Medulla oblongata (tissue), 1 donor: ENCODE measurements around the gene MAGEA6.
"Not testable (repeated sequence)": the region's sequence is repeated elsewhere in the genome, so short reads cannot be mapped to it uniquely, and the experiment has no call there.

Experiments
- DNase-seq: peaks from one replicate; pipeline ENCODE4 v3.0.0-alpha.2; 2015; ENCODE audit errors: extremely low spot score

The MAGEA6 gene

DNA sequence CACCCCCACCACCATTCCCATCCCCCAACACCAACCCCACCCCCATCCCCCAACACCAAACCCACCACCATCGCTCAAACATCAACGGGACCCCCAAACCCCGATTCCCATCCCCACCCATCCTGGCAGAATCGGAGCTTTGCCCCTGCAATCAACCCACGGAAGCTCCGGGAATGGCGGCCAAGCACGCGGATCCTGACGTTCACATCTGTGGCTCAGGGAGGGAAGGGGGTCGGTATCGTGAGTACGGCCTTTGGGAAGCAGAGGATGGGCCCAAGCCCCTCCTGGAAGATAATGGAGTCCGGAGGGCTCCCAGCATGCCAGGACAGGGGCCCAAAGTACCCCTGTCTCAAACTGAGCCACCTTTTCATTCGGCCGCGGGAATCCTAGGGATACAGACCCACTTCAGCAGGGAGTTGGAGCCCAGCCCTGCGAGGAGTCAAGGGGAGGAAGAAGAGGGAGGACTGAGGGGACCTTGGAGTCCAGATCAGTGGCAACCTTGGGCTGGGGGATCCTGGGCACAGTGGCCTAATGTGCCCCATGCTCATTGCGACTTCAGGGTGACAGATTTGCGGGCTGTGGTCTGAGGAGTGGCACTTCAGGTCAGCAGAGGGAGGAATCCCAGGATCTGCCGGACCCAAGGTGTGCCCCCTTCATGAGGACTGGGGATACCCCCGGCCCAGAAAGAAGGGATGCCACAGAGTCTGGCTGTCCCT lies 35.2 kb downstream of the MAGEA6 start:
- not testable (repeated sequence) for DNase-seq

- no peak for DNase-seq
Observed at GRCh38 chrX:152733261-152733975, 36.1 kb downstream of the MAGEA6 start, which contains the start of the genes CSAG1 and MAGEA12. CSAG1 (minus strand) TSS chrX:152733721; CDS start chrX:152732460, 1,261 bp downstream. MAGEA12 (plus strand) TSS chrX:152733757; CDS start chrX:152736162, 2,405 bp downstream.

- no peak for DNase-seq
Observed at GRCh38 chrX:152725409-152725808, 44.1 kb downstream of the MAGEA6 start.
